LNCAP (cell line): Measurements from ENCODE around the gene LIN54.

Source experiments
- CTCF ChIP-seq: fragments of 450-650 bp; IDR thresholded peaks from 2 replicates; pipeline ENCODE4 v1.5.1; 2017; ENCODE audit warnings: mild to moderate bottlenecking

LIN54 gene

GRCh38 chr4:82918091-82918490, 92.5 kb downstream of the LIN54 start:
- no peak for TF ChIP-seq CTCF

DNA sequence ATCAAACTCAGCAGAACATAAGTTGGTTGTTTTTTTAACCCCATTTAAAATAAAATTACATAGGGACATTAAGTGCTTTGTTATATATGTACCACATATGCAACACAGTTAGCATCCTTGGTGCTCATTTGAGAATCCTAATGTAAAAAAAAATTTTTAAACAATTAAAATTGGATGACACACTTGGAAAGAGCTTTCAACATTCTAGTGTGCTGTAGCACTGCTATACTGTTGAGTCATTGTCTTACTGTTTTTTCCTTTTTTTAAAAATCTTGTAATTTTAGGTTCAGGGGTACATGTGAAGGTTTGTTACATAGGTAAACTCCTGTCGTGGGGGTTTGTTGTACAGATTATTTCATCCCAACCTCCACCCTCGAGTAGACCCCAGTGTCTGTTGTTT, 97.3 kb downstream of the LIN54 start:
- no peak for TF ChIP-seq CTCF

GRCh38 chr4:82909326-82909725, 101.3 kb downstream of the LIN54 start:
- no peak for TF ChIP-seq CTCF

GRCh38 chr4:82906469-82906868, 104.2 kb downstream of the LIN54 start:
- TF ChIP-seq CTCF = no peak

DNA sequence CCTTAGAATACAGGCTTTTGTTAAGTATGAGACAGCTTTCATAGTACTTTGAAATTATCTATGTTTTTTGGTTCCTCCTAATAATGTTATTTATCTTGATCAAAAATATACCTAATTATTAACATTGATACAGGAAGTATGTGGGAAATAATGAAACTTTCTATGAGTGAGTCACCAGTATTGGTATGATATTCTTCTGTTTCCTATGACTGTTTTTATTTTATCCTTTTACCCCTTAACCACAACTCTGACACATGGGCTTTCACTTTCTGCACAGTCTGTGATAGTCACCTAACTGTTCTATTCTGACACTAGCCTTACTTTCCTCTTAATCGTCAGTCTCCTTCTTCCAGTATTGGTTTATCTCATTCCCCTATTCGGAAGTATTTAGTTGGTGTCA, 105.4 kb downstream of the LIN54 start:
- no peak for TF ChIP-seq CTCF

GRCh38 chr4:82903737-82904136, 106.9 kb downstream of the LIN54 start:
- no peak for TF ChIP-seq CTCF

DNA sequence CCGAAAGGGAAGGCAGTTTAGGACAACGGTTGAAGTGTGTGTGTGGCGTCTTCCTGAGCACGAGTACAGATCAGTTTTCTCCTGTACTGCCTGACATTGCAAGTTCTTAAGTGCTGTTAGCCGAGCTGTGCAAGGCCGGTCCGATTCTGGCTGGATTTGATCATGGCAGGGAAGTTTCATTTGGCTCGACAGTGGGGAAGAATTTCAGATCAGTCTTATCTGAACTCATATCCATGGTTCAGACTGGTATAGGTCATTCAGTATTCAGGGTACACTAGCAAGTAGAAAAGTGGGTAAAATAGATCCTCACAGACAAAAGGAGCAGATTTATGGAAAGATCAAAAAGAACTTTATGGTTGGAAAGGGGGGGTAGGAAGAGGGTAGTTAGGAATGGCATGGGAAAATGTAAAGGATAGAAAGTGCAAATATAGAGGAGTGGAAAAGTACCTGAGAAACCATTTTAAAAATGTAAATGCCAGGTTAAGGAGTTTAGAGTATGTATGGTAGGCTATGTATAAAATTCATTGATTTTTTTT, 109.4 kb downstream of the LIN54 start:
- no peak for TF ChIP-seq CTCF
